HG03521 (cell line): ENCODE measurements around the gene F8.
"Not testable (repeated sequence)": the region's sequence is repeated elsewhere in the genome, so short reads cannot be mapped to it uniquely, and the experiment has no call there.

Source experiments
- ATAC-seq: cut with Tn5 transposase; IDR thresholded peaks from one replicate; pipeline ENCODE4 v1.9.1; 2021; ENCODE audit warnings: mild to moderate bottlenecking, moderate library complexity; ENCODE audit not compliant: unreplicated experiment

Gene F8

GRCh38 chrX:154819771-154820341 lies 202.7 kb downstream of the F8 start:
- no peak for ATAC-seq

GRCh38 chrX:154818916-154819770 lies 203.4 kb downstream of the F8 start:
- no peak for ATAC-seq

GRCh38 chrX:154817048-154817618 lies 205.4 kb downstream of the F8 start:
- ATAC-seq, result not testable (repeated sequence)

- ATAC-seq, result not testable (repeated sequence)
Measured at GRCh38 chrX:154816326-154816898, 206.1 kb downstream of the F8 start.

- ATAC-seq, result no peak
Measured at GRCh38 chrX:154815274-154815818, 207.2 kb downstream of the F8 start.

GRCh38 chrX:154813801-154814200 lies 208.7 kb downstream of the F8 start:
- ATAC-seq, result no peak

- ATAC-seq, result no peak
Measured at GRCh38 chrX:154812341-154813101, 210.0 kb downstream of the F8 start.

- ATAC-seq, result no peak
Measured at GRCh38 chrX:154809939-154810665, 212.4 kb downstream of the F8 start.

GRCh38 chrX:154806837-154807501 lies 215.6 kb downstream of the F8 start:
- ATAC-seq, result no peak

GRCh38 chrX:154805696-154806091 lies 216.8 kb downstream of the F8 start:
- no peak for ATAC-seq

- peak; percentile 92 for ATAC-seq
Measured at GRCh38 chrX:154804957-154805695, 217.4 kb downstream of the F8 start, which contains the start of gene MPP1. TSS of gene MPP1 (minus strand) at chrX:154805485. CDS start at chrX:154805373, 112 bp downstream.

GRCh38 chrX:154804261-154804956 lies 218.1 kb downstream of the F8 start:
- ATAC-seq, result no peak

GRCh38 chrX:154802947-154803346 lies 219.6 kb downstream of the F8 start:
- no peak for ATAC-seq

- ATAC-seq, result no peak
Measured at GRCh38 chrX:154800478-154801210, 221.9 kb downstream of the F8 start.

- no peak for ATAC-seq
Measured at GRCh38 chrX:154799556-154800348, 222.8 kb downstream of the F8 start.

- no peak for ATAC-seq
Measured at GRCh38 chrX:154797006-154797405, 225.5 kb downstream of the F8 start.

GRCh38 chrX:154795016-154795415 lies 227.5 kb downstream of the F8 start:
- no peak for ATAC-seq
